Activated T-helper 17 cell treated with anti-CD3 and anti-CD28 coated beads, Interleukin-2, amount 50 U/mL, for 72 hours (primary cell): ENCODE results near the gene KBTBD8. TPM values are rescaled to one million over a fixed set of nuclear protein-coding genes. Genes with fewer than 3 reads are reported as not detected.
A peak's percentile ranks its signal among the peaks of the same experiment; 100 is the strongest.

Experiments
- ATAC-seq: fragments of 150-1000 bp; cut with Tn5 transposase; replicated peaks from 2 replicates; pipeline ENCODE4 v1.10.0; 2021; ENCODE audit warnings: mild to moderate bottlenecking, moderate library complexity
- H3K27ac Mint-ChIP-seq: one replicate; pipeline ENCODE4 v1.8.0; 2022; ENCODE audit warnings: mixed read lengths
- H3K27me3 Mint-ChIP-seq: one replicate; pipeline ENCODE4 v1.8.0; 2022; ENCODE audit warnings: mixed read lengths
- H3K36me3 Mint-ChIP-seq: one replicate; pipeline ENCODE4 v1.8.0; 2022; ENCODE audit warnings: low read depth, mild to moderate bottlenecking, mixed read lengths
- H3K4me1 Mint-ChIP-seq: one replicate; pipeline ENCODE4 v1.8.0; 2022; ENCODE audit warnings: mixed read lengths
- H3K4me3 Mint-ChIP-seq: one replicate; pipeline ENCODE4 v1.8.0; 2022; ENCODE audit warnings: mild to moderate bottlenecking, mixed read lengths
- H3K9me3 Mint-ChIP-seq: one replicate; pipeline ENCODE4 v1.8.0; 2022; ENCODE audit warnings: mixed read lengths
- total RNA-seq, 2 donors: library from RNA; stranded (reverse); gene quantifications; one replicate each; pipeline ENCODE4 v1.2.3, GENCODE V29; 2022

Gene KBTBD8
- 10 to 100 TPM in 1 of 2 donors, 1 to 10 TPM in 1; 9.8 to 13.1 TPM for total RNA-seq

GRCh38 chr3:66998113-66998903, at the start of gene KBTBD8:
Gene KBTBD8 (plus strand): TSS chr3:66998307. CDS start chr3:66998356, 49 bp downstream.
- Mint-ChIP-seq H3K4me1 (peaks cover 18% of the 10 kb centered on the region), H3K27me3 (peaks cover 6% of the 10 kb centered on the region), H3K9me3 (no peaks in the 10 kb centered on the region), H3K36me3 (peaks cover 29% of the 10 kb centered on the region), H3K4me3 (peak within 1 kb of the TSS; percentile 95), H3K27ac (peak within 1 kb of the TSS; percentile 90)
- ATAC-seq = peak; percentile 95

DNA sequence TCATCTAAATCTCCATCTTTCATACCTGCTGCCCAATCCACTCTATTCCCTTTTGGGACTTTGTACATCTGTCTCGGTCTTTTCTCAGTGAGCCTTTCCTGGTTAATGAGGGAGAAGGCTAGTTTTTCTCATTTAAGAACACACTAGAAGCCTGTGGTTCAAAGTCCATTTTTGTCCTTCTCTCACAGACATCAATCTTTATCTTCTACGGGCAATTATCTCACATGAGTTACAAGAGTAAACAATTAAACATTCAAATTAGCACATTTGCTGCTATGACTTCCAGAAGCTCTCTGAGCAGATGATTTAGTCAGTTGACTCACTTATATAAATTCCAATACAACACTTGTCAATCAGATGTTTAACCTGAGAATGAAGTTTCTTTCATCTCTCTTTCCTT, 49.3 kb upstream of the KBTBD8 start:
- H3K36me3 Mint-ChIP-seq = no peaks in the 10 kb centered on the region
- H3K27ac Mint-ChIP-seq = no peak overlapping the region
- H3K4me1 Mint-ChIP-seq = no peaks in the 10 kb centered on the region
- H3K4me3 Mint-ChIP-seq = no peak overlapping the region
- no peak for ATAC-seq
- H3K9me3 Mint-ChIP-seq = no peaks in the 10 kb centered on the region
- no peaks in the 10 kb centered on the region for H3K27me3 Mint-ChIP-seq

DNA sequence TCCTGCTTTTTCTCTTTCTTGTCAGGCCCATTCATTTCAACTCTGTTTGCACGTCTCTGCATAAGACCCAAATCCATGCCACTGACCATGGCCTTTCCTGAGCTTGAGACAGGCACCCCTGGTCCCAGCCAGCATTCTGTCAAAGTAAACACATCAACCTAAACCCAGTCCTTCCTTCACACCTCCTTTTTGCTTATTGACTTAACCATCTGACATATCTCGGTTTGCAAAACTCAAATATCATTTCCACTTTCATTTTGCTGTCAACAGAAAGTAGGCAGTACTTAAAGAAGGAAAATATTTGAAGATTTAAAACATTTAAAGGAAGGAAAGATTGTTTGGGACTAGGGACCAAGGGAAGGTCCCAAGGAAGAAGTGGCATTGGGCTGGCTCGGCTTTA, 48.2 kb upstream of the KBTBD8 start:
- H3K27ac Mint-ChIP-seq = no peak overlapping the region
- H3K27me3 Mint-ChIP-seq = no peaks in the 10 kb centered on the region
- H3K4me3 Mint-ChIP-seq = no peak overlapping the region
- ATAC-seq = no peak
- no peaks in the 10 kb centered on the region for H3K9me3 Mint-ChIP-seq
- H3K36me3 Mint-ChIP-seq = no peaks in the 10 kb centered on the region
- no peaks in the 10 kb centered on the region for H3K4me1 Mint-ChIP-seq

- H3K4me3 Mint-ChIP-seq = no peak overlapping the region
- no peaks in the 10 kb centered on the region for H3K27me3 Mint-ChIP-seq
- no peaks in the 10 kb centered on the region for H3K9me3 Mint-ChIP-seq
- H3K4me1 Mint-ChIP-seq = no peaks in the 10 kb centered on the region
- ATAC-seq = no peak
- H3K36me3 Mint-ChIP-seq = no peaks in the 10 kb centered on the region
- no peak overlapping the region for H3K27ac Mint-ChIP-seq
Measured at GRCh38 chr3:66952357-66952756, 45.8 kb upstream of the KBTBD8 start.

GRCh38 chr3:66953934-66954445, 44.1 kb upstream of the KBTBD8 start:
- Mint-ChIP-seq H3K4me1 (no peaks in the 10 kb centered on the region), H3K36me3 (no peaks in the 10 kb centered on the region), H3K4me3 (no peak overlapping the region), H3K9me3 (no peaks in the 10 kb centered on the region), H3K27ac (no peak overlapping the region), H3K27me3 (no peaks in the 10 kb centered on the region)
- no peak for ATAC-seq

DNA sequence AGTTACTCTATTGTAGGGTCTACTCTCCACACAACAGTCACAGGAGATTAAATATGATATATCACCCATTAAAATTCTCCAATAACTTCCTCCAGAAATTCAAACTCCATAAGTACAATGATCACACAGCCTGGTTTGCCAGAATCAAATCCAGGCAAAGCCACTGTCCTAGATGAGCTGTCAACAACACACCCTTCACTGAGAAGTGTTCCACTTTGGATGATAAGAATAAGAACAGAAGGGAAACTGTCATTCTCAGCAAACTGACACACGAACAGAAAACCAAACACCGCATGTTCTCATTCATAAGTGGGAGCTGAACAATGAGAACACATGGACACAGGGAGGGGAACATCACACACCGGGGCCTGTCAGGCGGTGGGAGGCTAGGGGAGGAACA, 41.4 kb upstream of the KBTBD8 start:
- no peaks in the 10 kb centered on the region for H3K4me1 Mint-ChIP-seq
- no peaks in the 10 kb centered on the region for H3K36me3 Mint-ChIP-seq
- no peak for ATAC-seq
- H3K4me3 Mint-ChIP-seq = no peak overlapping the region
- no peak overlapping the region for H3K27ac Mint-ChIP-seq
- H3K27me3 Mint-ChIP-seq = peaks cover 1% of the 10 kb centered on the region
- no peaks in the 10 kb centered on the region for H3K9me3 Mint-ChIP-seq

GRCh38 chr3:66957367-66957766, 40.7 kb upstream of the KBTBD8 start:
- H3K27me3 Mint-ChIP-seq = peaks cover 8% of the 10 kb centered on the region
- no peaks in the 10 kb centered on the region for H3K36me3 Mint-ChIP-seq
- H3K27ac Mint-ChIP-seq = no peak overlapping the region
- no peak for ATAC-seq
- no peaks in the 10 kb centered on the region for H3K9me3 Mint-ChIP-seq
- no peaks in the 10 kb centered on the region for H3K4me1 Mint-ChIP-seq
- no peak overlapping the region for H3K4me3 Mint-ChIP-seq

GRCh38 chr3:66958067-66958466, 40.0 kb upstream of the KBTBD8 start:
- Mint-ChIP-seq H3K27ac (no peak overlapping the region), H3K4me3 (no peak overlapping the region), H3K27me3 (peaks cover 11% of the 10 kb centered on the region), H3K4me1 (no peaks in the 10 kb centered on the region), H3K36me3 (no peaks in the 10 kb centered on the region), H3K9me3 (no peaks in the 10 kb centered on the region)
- ATAC-seq = no peak

DNA sequence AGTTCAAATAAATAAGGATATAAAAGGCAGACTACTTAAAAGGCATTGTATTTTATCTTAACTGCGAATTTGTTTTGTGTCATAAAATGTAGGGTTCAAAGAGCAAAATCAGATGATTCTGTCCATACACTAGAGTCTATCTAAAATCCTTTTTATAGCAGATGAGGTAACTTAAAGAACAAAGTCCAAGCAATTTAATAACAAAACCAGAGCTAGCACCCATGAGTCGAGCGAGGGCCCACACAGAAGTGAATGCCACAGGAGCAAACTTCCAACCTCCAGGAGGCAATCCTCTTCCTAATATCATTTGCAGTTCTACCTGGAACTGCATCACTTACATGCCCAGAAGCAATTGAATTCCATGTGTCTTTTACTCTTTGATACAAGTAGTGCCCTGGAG, 35.4 kb upstream of the KBTBD8 start:
- H3K9me3 Mint-ChIP-seq = no peaks in the 10 kb centered on the region
- H3K27me3 Mint-ChIP-seq = peaks cover 25% of the 10 kb centered on the region
- H3K27ac Mint-ChIP-seq = no peak overlapping the region
- no peak overlapping the region for H3K4me3 Mint-ChIP-seq
- no peaks in the 10 kb centered on the region for H3K36me3 Mint-ChIP-seq
- ATAC-seq = no peak
- no peaks in the 10 kb centered on the region for H3K4me1 Mint-ChIP-seq

- Mint-ChIP-seq H3K27me3 (no peaks in the 10 kb centered on the region), H3K9me3 (no peaks in the 10 kb centered on the region), H3K27ac (peak overlapping the region; percentile 69), H3K36me3 (no peaks in the 10 kb centered on the region), H3K4me1 (peaks cover 7% of the 10 kb centered on the region), H3K4me3 (peak overlapping the region; percentile 88)
- ATAC-seq = no peak
Measured at GRCh38 chr3:66971245-66971644, 26.9 kb upstream of the KBTBD8 start.

GRCh38 chr3:66971891-66972551, 26.1 kb upstream of the KBTBD8 start:
- no peaks in the 10 kb centered on the region for H3K9me3 Mint-ChIP-seq
- ATAC-seq = peak; percentile 95
- H3K27ac Mint-ChIP-seq = peak overlapping the region; percentile 69
- H3K4me3 Mint-ChIP-seq = peak overlapping the region; percentile 88
- no peaks in the 10 kb centered on the region for H3K27me3 Mint-ChIP-seq
- peaks cover 7% of the 10 kb centered on the region for H3K4me1 Mint-ChIP-seq
- no peaks in the 10 kb centered on the region for H3K36me3 Mint-ChIP-seq

DNA sequence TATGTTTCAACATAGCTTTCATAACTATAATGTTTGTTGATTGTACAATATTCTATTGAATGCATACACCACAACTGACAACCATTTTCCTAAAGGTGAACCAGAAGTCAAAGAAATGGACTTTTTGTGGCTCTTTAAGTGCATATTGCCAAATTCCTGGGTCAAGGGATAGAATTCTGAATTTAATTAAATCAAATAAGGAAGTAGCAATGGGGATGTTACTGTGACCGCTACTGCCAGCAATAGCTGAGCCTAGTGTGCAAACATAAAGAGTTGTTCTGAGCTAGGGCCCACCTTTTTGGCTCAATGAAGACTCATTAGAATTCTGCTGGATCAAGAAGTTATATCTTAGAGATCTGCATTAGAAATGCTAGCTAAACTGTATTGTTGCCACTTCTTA, 17.3 kb upstream of the KBTBD8 start:
- peaks cover 3% of the 10 kb centered on the region for H3K27me3 Mint-ChIP-seq
- H3K4me1 Mint-ChIP-seq = no peaks in the 10 kb centered on the region
- no peak for ATAC-seq
- H3K4me3 Mint-ChIP-seq = no peak overlapping the region
- H3K9me3 Mint-ChIP-seq = no peaks in the 10 kb centered on the region
- no peak overlapping the region for H3K27ac Mint-ChIP-seq
- H3K36me3 Mint-ChIP-seq = no peaks in the 10 kb centered on the region

GRCh38 chr3:66983101-66983500, 15.0 kb upstream of the KBTBD8 start:
- H3K9me3 Mint-ChIP-seq = no peaks in the 10 kb centered on the region
- H3K27ac Mint-ChIP-seq = no peak overlapping the region
- no peak for ATAC-seq
- no peak overlapping the region for H3K4me3 Mint-ChIP-seq
- no peaks in the 10 kb centered on the region for H3K36me3 Mint-ChIP-seq
- H3K27me3 Mint-ChIP-seq = peaks cover 3% of the 10 kb centered on the region
- no peaks in the 10 kb centered on the region for H3K4me1 Mint-ChIP-seq

DNA sequence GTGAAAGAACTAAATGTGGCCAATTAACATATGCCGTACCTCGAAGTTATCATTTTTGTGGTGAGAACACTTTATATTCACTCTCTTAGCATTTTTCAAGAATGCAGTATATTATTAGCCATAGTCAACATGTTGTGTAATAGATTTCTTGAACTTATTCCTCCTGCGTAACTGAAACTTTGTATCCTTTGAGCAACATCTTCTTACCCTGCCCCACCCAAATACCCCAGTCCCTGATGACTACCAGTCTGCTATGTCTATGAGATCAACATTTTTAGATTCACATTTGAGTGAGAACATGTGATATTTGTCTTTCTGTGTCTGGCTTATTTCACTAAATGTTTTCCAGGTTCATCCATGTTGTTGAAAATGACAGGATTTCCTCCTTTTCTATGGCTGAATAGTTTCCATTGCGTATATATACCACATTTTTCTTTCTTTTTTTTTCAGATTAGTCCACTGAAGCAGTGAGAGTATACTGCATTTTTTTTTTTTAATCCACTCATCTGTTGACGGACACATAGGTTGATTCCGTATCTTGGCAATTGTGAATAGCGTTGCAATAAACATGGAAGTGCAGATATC, 12.7 kb upstream of the KBTBD8 start:
- no peak for ATAC-seq
- no peak overlapping the region for H3K27ac Mint-ChIP-seq

GRCh38 chr3:66986406-66986805, 11.7 kb upstream of the KBTBD8 start:
- peaks cover 4% of the 10 kb centered on the region for H3K4me1 Mint-ChIP-seq
- ATAC-seq = no peak
- H3K27ac Mint-ChIP-seq = no peak overlapping the region
- H3K4me3 Mint-ChIP-seq = no peak overlapping the region
- no peaks in the 10 kb centered on the region for H3K36me3 Mint-ChIP-seq
- no peaks in the 10 kb centered on the region for H3K9me3 Mint-ChIP-seq
- peaks cover 3% of the 10 kb centered on the region for H3K27me3 Mint-ChIP-seq

More for the DNA sequence above, 12.7 kb upstream of the KBTBD8 start:
- Mint-ChIP-seq H3K4me1 (peaks cover 4% of the 10 kb centered on the region), H3K27me3 (peaks cover 3% of the 10 kb centered on the region), H3K4me3 (no peak overlapping the region), H3K9me3 (no peaks in the 10 kb centered on the region), H3K36me3 (no peaks in the 10 kb centered on the region)
